GM15510 (cell line): Measurements from ENCODE around the gene MPL.

Experiments
- POLR2A ChIP-seq: IDR thresholded peaks from 3 replicates; pipeline ENCODE4 v1.6.1; 2011; ENCODE audit warnings: borderline replicate concordance; ENCODE audit not compliant: insufficient read length; ENCODE audit errors: extremely low read depth

MPL gene

GRCh38 chr1:43313771-43314170, 23.8 kb upstream of the MPL start:
- TF ChIP-seq POLR2A: no peak

- no peak for TF ChIP-seq POLR2A
Measured at GRCh38 chr1:43314233-43314632, 23.4 kb upstream of the MPL start.

GRCh38 chr1:43315481-43315880, 22.1 kb upstream of the MPL start:
- no peak for TF ChIP-seq POLR2A

GRCh38 chr1:43315963-43316737, 21.5 kb upstream of the MPL start:
- TF ChIP-seq POLR2A: no peak

- TF ChIP-seq POLR2A: no peak
Measured at GRCh38 chr1:43316738-43317520, 20.7 kb upstream of the MPL start.

- TF ChIP-seq POLR2A: no peak
Measured at GRCh38 chr1:43317817-43318471, 19.7 kb upstream of the MPL start.

- TF ChIP-seq POLR2A: no peak
Measured at GRCh38 chr1:43318831-43319230, 18.8 kb upstream of the MPL start.

- no peak for TF ChIP-seq POLR2A
Measured at GRCh38 chr1:43319288-43319687, 18.3 kb upstream of the MPL start.

- TF ChIP-seq POLR2A: no peak
Measured at GRCh38 chr1:43319766-43320165, 17.9 kb upstream of the MPL start.

- no peak for TF ChIP-seq POLR2A
Measured at GRCh38 chr1:43321331-43321891, 16.2 kb upstream of the MPL start.

GRCh38 chr1:43322506-43322905, 15.1 kb upstream of the MPL start:
- no peak for TF ChIP-seq POLR2A

GRCh38 chr1:43324810-43325209, 12.8 kb upstream of the MPL start:
- TF ChIP-seq POLR2A: no peak

GRCh38 chr1:43325381-43325780, 12.2 kb upstream of the MPL start:
- no peak for TF ChIP-seq POLR2A

GRCh38 chr1:43327549-43328292, 9.9 kb upstream of the MPL start:
- TF ChIP-seq POLR2A: no peak
